DMS79 (cell line): Measurements from ENCODE around the gene FLYWCH1.
A peak's percentile ranks its signal among the peaks of the same experiment; 100 is the strongest.

ENCODE experiments used
- DNase-seq: peaks from one replicate; lab custom pipeline; 2025; lab: John Stamatoyannopoulos, UW

Gene FLYWCH1

DNA sequence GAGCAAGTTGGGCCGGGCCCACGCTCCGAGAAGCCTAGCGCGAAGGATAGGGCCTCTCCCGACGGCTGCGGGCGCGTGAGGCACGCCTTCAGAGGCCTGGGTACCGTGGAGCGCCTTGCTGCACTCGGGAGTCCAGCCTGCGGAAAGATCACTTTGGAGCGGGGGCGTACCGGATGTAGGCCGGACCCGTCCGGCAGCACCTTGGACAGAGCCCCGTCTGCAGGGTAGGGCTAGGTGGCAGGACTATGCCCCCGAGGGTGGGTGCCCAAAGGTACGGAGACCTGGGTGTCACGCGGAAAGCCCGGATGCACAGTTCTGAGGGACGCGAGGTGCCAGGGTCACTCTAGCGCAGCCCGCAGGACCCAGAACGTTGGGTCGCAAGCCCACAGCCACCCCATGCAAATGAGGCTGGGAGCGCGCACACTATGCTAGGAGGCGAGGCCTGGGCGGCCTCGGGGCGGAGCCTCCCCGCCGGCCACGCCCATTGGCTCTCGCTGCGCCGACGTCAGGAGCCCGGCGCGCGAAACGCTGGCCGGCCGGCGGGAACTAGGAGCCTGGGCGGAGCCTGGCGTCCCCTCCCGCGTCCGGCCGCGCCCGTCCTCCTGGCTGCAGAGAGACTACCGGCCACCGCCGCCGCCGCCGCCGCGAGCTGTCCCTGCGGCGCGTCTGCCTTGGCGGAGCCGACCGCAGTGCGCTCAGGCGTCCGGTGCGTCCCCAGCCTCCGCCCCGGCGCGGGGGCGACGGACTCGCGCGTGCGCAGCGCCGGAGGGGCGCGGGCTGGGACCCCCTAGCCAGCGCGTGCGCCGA, 57.2 kb downstream of the FLYWCH1 start, which contains the start of gene PAQR4:
Gene PAQR4, plus strand, starts transcription at position 611 of the 807 bp plus-strand sequence. CDS start 327 bp downstream, outside the sequence.
- DNase-seq, result peak; percentile 66

- DNase-seq, result peak; percentile 45
Measured at GRCh38 chr16:2969545-2970521, 58.1 kb downstream of the FLYWCH1 start.

GRCh38 chr16:2970563-2970962, 58.8 kb downstream of the FLYWCH1 start:
- DNase-seq, result no peak

- no peak for DNase-seq
Measured at GRCh38 chr16:2971134-2971984, 59.6 kb downstream of the FLYWCH1 start.

DNA sequence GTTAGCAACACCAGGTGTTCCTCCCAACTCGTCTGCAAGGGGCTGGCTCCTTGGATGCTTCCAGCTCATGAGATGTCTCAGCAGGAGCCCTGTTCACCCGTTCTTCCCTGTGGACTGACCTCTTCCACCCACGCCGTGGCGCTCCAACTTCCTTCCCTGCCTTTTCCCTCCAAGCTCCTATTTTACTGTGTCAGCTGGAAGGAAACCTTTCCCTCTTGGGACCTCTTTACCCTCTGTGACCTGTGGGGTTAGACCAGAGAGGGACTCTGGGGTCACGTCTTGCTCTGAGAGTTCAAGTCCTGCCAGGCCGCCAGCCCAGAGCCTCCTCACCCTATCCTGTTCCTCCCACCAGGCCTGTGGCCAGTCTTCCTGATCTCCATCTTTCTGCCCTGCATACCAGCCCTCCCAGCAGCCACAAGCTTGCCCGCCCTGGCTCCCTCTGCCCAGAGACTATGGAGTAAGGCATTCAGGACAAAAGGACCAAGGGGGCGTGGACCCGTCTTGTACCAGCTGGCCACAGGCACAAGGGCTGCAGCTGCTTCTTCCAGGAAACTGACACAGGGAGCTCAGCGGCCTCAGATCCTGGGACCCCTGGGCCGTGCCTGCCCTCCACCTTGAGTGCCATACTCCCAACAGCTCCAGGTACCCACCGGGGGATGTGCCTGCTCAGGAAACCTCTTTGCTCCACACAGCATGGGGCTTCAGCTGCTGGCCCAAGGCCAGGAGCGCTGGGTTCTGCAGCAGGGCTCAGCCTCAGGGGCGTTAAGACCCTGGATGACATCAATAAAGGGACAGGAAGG, 60.5 kb downstream of the FLYWCH1 start:
- no peak for DNase-seq

DNA sequence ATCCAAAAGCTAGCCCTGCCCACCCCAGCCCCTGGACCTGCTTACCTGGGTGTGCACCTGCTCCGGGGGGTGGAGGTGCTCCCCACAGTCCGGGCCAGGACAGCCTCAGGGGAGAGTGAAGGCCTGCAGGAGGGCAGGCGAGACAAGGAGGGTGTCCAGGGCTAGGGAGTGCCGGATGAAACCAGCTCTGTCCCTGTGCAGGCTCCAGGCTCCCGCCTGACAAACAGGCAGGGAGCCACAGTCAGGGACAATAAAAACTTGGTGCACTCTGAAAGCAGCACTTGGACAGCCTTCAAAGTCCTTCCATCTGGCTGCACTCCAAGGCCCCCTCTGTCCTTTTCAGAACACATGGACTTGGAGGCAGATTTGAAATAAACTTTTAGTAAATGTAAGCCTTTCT, 61.4 kb downstream of the FLYWCH1 start:
- DNase-seq, result peak; percentile 33

- no peak for DNase-seq
Measured at GRCh38 chr16:2973605-2974318, 62.0 kb downstream of the FLYWCH1 start.

DNA sequence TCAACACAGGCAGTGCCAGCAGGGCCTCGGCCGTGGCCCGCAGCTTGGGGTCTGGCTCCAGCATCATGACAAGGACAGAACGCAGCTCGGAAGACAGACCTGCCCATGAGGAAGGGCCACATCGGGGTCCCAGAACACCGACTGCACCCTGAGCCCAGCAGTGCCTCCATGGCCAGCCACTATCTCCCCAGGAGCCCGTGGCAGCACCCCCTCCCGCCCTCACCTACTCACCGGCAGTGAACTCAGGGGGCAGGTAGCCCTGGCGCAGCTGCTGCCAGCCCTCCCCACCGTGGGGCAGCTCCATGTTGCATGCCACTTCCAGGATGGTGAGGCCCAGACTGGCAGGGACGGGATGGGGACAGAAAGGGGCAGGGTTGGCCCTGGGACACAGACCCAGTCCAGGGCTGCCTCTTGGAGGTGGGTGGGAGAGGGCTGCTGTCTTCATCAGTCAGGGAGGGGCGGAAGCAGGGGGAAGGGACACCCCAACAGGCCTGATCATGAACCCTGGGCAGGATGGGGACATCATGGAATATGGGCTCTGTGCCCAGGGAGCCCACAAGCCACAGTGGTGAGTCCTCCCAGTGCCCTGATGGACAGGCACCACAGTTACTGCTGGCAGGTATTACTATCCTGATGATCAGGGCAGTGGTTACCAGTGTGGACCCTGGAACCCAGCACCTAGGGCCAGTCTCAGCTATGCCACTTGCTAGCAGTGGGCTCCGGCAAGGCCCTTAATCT, 62.8 kb downstream of the FLYWCH1 start:
- no peak for DNase-seq

DNA sequence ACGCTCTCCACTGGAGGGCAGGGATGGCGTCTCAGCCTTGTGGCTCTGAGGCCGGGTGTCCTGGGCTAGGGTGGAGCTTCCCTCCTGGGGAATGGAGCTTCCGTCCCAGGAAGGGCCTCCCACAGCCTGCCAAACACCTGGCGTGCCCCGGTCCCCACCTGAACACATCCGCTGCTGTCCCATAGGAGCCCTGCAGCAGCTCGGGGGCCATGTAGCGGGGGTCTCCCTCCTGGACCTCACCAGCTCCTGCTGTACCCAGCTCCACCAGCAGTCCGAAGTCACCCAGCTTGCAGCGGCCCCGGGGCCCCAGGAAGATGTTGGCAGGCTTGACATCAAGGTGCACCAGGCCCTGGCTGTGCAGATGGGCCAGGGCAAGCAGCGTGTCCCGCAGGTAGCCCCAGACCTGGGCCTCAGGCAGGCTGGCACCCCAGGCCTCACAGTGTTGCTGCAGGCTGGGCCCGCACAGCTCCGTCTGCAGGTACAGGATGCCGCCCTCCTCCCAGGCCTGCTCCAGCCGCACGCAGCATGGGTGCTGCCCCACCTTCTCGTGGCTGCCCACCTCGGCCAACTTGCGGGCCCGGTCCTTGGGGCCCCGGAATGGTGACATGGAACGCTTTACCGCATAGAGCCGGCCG, 63.5 kb downstream of the FLYWCH1 start:
- DNase-seq, result no peak

DNA sequence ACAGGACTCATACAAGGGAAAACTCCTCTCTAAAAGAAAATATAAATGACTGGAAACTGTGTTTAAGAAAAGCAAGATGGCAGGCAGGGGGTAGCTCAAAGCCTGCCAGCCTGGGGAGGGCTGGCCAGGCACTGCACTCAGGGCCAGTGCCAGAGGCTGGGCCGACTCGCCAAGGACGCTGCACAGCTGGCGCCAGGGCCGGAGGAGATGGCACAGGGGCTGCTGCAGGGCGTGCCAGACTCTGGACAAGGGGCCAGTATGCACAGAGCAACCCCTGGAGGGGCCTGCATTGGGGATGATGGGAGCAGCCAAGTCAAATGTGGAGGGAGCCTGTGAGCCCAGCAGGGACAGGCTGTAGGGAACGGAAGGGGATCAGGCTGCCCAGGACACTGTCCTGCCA, 64.5 kb downstream of the FLYWCH1 start:
- DNase-seq, result no peak

GRCh38 chr16:2976673-2977072, 64.9 kb downstream of the FLYWCH1 start:
- no peak for DNase-seq

DNA sequence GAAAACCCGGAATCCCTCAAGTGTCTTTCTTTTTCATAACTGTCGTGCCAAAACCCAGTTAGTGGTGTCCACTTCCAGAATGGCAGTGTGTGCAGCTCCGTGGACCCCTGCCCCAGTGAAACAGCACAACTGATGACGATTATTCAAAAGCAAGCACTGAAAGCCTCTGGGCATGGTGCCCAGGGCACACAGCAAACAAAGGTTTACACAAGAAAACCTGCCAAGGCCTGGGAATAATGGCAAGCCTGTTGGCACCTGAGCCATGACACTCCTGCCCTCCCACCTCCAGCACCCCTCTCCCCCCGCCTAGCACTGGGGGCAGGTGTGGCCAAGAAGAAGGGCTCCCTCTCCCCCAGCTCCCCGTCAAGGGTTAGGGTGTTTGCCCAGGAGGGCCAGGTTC, 65.7 kb downstream of the FLYWCH1 start:
- peak; percentile 86 for DNase-seq

GRCh38 chr16:2979669-2980226, 68.0 kb downstream of the FLYWCH1 start:
- no peak for DNase-seq

DNA sequence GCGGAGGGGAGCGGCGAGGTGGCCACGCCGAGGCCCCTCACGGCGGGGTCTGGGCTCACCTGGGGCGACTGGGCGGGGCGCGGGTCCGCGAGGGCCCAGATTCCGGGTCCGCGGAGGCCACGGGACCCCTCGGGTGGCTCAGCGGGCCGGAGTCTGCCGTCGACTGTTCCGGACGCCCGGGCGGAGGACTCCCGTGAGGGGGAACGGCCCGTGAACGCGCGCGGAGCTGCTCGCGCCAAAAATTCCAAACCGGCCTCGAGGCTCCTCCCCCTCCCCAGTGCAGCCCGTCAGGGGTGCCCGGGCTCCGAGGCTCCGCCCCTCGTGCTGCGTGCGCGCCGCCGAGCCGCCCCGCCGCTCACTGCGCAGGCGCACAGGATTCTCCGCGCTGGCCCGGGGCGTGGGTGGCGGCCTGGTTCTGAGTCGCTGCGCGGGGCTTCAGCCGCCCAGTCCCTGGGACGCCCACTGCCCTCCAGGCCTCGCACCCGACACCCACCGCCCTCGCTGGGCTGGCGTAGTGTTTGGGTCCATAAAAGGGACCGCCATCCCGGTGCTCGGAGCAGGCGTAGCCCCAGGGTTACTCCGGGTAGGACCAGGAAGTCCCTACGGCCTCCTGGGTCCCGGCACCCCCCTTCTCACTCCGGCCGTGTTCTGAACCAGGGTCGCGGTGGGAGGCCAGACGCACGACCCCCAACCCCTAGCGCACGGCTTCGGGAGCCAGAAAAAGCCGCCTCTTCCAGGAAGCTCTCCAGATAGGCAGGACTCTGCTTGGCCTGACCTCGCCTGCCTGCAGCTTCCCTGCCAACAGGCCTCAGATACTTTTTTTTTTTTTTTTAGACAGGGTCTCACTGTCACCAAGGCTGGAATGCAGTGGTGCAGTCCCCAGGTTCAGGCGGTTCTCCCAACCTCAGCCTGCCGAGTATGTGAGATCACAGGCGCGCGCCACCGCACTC, 68.8 kb downstream of the FLYWCH1 start, which contains the start of gene PKMYT1:
Gene PKMYT1, minus strand, starts transcription at position 220 of the 950 bp plus-strand sequence. CDS start 789 bp downstream, outside the sequence.
- DNase-seq, result peak; percentile 62

DNA sequence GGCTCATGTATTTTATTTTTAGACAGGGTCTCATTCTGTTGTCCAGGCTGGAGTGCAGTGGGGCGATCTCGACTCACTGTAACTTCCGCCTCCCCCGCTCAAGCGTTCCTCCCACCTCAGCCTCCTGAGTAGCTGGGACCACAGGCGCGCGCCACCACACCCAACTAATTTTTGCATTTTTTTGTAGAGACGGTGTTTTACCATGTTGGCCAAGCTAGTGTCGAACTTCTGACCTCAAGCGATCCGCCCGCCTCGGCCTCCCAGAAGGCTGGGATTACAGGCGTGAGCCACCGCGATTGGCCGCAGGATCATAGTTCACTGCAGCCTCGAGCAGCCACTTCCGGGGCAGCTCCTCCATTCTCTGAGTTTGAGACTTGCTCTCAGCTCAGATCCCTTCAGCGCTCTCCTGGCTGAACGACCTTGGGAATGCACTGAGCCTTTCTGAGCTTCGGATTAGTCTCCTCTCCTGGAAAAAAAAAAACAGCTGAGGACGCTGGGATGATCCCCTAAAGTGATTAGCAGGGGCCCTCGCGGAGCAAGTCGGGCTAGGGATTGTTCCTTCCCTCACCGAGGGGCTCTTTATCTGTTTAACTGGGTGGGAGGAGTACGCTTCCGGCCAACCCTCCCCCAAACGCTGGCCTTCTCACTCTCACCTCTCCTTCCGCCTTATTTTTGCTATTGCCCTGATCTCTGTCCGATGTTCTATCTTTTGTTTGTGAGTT, 69.6 kb downstream of the FLYWCH1 start:
- DNase-seq, result no peak

- DNase-seq, result no peak
Measured at GRCh38 chr16:2981899-2982250, 70.1 kb downstream of the FLYWCH1 start.

- no peak for DNase-seq
Measured at GRCh38 chr16:2982402-2982801, 70.7 kb downstream of the FLYWCH1 start.
